Smooth muscle cell (in vitro differentiated cells): ENCODE measurements around the gene GPC4. TPM values are rescaled to one million over a fixed set of nuclear protein-coding genes. Genes with fewer than 3 reads are reported as not detected.

ENCODE experiments used
- DNase-seq: peaks from one replicate; lab custom pipeline; 2025; ENCODE audit not compliant: unreplicated experiment; lab: John Stamatoyannopoulos, UW
- H2AFZ ChIP-seq: fragments of 200-600 bp; sonication (generic); 2 replicates; pipeline ENCODE4 v1.6.0; 2016; ENCODE audit warnings: antibody characterized with exemption, low read depth, mild to moderate bottlenecking
- H3F3A ChIP-seq: fragments of 200-600 bp; sonication (generic); 2 replicates; pipeline ENCODE4 v1.6.0; 2017; ENCODE audit warnings: antibody characterized with exemption, low read depth
- H3K27ac ChIP-seq: fragments of 200-600 bp; sonication (generic); 2 replicates; pipeline ENCODE4 v1.5.1; 2016; ENCODE audit warnings: low read depth, mild to moderate bottlenecking
- H3K27me3 ChIP-seq: fragments of 200-600 bp; sonication (generic); 2 replicates; pipeline ENCODE4 v1.6.1; 2016; ENCODE audit warnings: low read depth, mild to moderate bottlenecking
- H3K36me3 ChIP-seq: fragments of 200-600 bp; sonication (generic); 2 replicates; pipeline ENCODE4 v1.5.1; 2016; ENCODE audit warnings: low read depth
- H3K4me1 ChIP-seq: fragments of 200-600 bp; sonication (generic); 2 replicates; pipeline ENCODE4 v1.5.1; 2016; ENCODE audit warnings: low read depth
- H3K4me2 ChIP-seq: fragments of 200-600 bp; sonication (generic); 2 replicates; pipeline ENCODE4 v1.6.0; 2016; ENCODE audit warnings: mild to moderate bottlenecking
- H3K4me3 ChIP-seq: fragments of 200-600 bp; sonication (generic); 2 replicates; pipeline ENCODE4 v1.5.1; 2016; ENCODE audit warnings: mild to moderate bottlenecking
- H3K79me2 ChIP-seq: fragments of 200-600 bp; sonication (generic); 2 replicates; pipeline ENCODE4 v1.6.0; 2016; ENCODE audit warnings: low read depth, mild to moderate bottlenecking
- H3K9ac ChIP-seq: fragments of 200-600 bp; sonication (generic); 2 replicates; pipeline ENCODE4 v1.6.0; 2016; ENCODE audit warnings: low read depth
- H3K9me3 ChIP-seq: fragments of 200-600 bp; sonication (generic); replicated peaks from 2 replicates; pipeline ENCODE4 v1.5.1; 2016; ENCODE audit warnings: low read depth
- H4K20me1 ChIP-seq: fragments of 200-600 bp; sonication (generic); 2 replicates; pipeline ENCODE4 v1.6.0; 2016; ENCODE audit warnings: low read depth
- CTCF ChIP-seq: fragments of 200-600 bp; sonication (generic); IDR thresholded peaks from 2 replicates; pipeline ENCODE4 v1.5.1; 2017; ENCODE audit warnings: borderline replicate concordance, mild to moderate bottlenecking, antibody characterized with exemption; ENCODE audit not compliant: insufficient read depth, poor library complexity, severe bottlenecking
- WGBS: methylation state at CpG from one replicate; pipeline ENCODE4 v1.1.7; 2016; ENCODE audit warnings: low lambda C conversion rate; 5-methylcytosine and 5-hydroxymethylcytosine counted together
- polyA plus RNA-seq: library from polyadenylated mRNA; unstranded; fragments of >200 nt; fragmentation: Nextera tagmentation; extraction: Ambion mirVana; gene quantifications from 2 replicates; pipeline ENCODE4 v1.2.1, GENCODE V29; 2016
- total RNA-seq: library from RNA; depleted of rRNA; stranded (reverse); fragments of >200 nt; gene quantifications from 2 replicates; pipeline ENCODE4 v1.2.3, GENCODE V29; 2014

GPC4 gene
- total and polyA plus RNA-seq, 2 experiments from 2014 or later: 36.4 to 36.7 TPM

DNA sequence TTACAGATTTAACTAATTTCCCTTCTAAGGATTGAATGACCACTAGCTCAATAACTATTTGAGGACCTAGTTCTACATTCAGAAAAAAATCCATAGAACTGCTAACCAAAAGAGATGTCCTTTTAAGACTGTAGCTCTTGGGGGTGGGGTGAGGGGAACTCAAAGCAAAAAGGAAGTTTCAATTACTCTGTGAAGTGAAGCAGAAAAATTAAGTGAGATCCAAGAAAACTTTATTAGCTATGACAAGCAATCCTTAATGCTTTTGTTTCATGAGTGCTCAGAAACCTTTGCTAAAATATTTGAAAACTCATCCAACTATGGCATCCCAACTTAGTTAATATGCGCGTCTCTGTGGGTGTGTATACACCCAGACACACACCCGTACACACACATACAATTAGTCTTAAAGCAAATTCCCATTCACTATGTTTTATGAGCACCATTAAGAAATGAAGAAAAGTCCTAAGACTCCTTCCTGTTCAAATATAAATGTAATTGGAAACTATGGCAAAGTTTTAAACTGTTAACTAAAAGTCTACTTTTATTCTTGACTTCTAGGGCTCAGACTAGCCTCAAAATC is 44.5 kb downstream of the GPC4 start:
- Histone ChIP-seq H2AFZ (no peak overlapping the region), H3K9me3 (no peaks in the 10 kb centered on the region), H3K27me3 (no peaks in the 10 kb centered on the region), H3K27ac (no peak overlapping the region), H3K79me2 (no peaks in the 10 kb centered on the region), H4K20me1 (peaks cover 40% of the 10 kb centered on the region), H3K4me3 (no peak overlapping the region), H3F3A (no peaks in the 10 kb centered on the region), H3K36me3 (no peaks in the 10 kb centered on the region), H3K4me1 (no peaks in the 10 kb centered on the region), H3K4me2 (no peak overlapping the region), H3K9ac (no peak overlapping the region)
- no peak for TF ChIP-seq CTCF
- DNase-seq: no peak
- 87% methylated on average over 3 of the region's 3 CpGs for WGBS

- Histone ChIP-seq H3K36me3 (no peaks in the 10 kb centered on the region), H3K27me3 (no peaks in the 10 kb centered on the region), H2AFZ (no peak overlapping the region), H3K4me2 (no peak overlapping the region), H4K20me1 (peaks cover 37% of the 10 kb centered on the region), H3K4me3 (no peak overlapping the region), H3F3A (no peaks in the 10 kb centered on the region), H3K27ac (no peak overlapping the region), H3K9me3 (no peaks in the 10 kb centered on the region), H3K9ac (no peak overlapping the region), H3K79me2 (no peaks in the 10 kb centered on the region), H3K4me1 (no peaks in the 10 kb centered on the region)
- 62% methylated on average over 2 of the region's 2 CpGs for WGBS
- DNase-seq: no peak
- TF ChIP-seq CTCF: no peak
Observed at GRCh38 chrX:133369065-133369464, 46.2 kb downstream of the GPC4 start.

GRCh38 chrX:133366735-133367134 is 48.6 kb downstream of the GPC4 start:
- Histone ChIP-seq H3K4me1 (no peaks in the 10 kb centered on the region), H3K4me2 (no peak overlapping the region), H3K79me2 (no peaks in the 10 kb centered on the region), H3F3A (no peaks in the 10 kb centered on the region), H4K20me1 (peaks cover 27% of the 10 kb centered on the region), H2AFZ (no peak overlapping the region), H3K27me3 (no peaks in the 10 kb centered on the region), H3K27ac (no peak overlapping the region), H3K9ac (no peak overlapping the region), H3K9me3 (no peaks in the 10 kb centered on the region), H3K4me3 (no peak overlapping the region), H3K36me3 (no peaks in the 10 kb centered on the region)
- no peak for TF ChIP-seq CTCF
- no peak for DNase-seq

GRCh38 chrX:133365871-133366611 is 49.2 kb downstream of the GPC4 start:
- WGBS: 18% methylated on average over 1 of the region's 1 CpG
- peak overlapping the region; percentile 23 for H3K27ac ChIP-seq

More at GRCh38 chrX:133365871-133366611, 49.2 kb downstream of the GPC4 start:
- no peak for TF ChIP-seq CTCF
- H3K36me3 ChIP-seq: no peaks in the 10 kb centered on the region
- H3K4me1 ChIP-seq: no peaks in the 10 kb centered on the region
- no peaks in the 10 kb centered on the region for H3K79me2 ChIP-seq
- H3K4me3 ChIP-seq: no peak overlapping the region
- H3K9me3 ChIP-seq: no peaks in the 10 kb centered on the region
- peak overlapping the region; percentile 39 for H3K4me2 ChIP-seq
- no peaks in the 10 kb centered on the region for H3K27me3 ChIP-seq
- no peak overlapping the region for H3K9ac ChIP-seq
- H4K20me1 ChIP-seq: peaks cover 20% of the 10 kb centered on the region
- H3F3A ChIP-seq: no peaks in the 10 kb centered on the region
- H2AFZ ChIP-seq: no peak overlapping the region
- no peak for DNase-seq
